HepG2 (cell line): Measurements from ENCODE around the gene ZBTB2. TPM values are rescaled to one million over a fixed set of nuclear protein-coding genes. Genes with fewer than 3 reads are reported as not detected.
A peak's percentile ranks its signal among the peaks of the same experiment; 100 is the strongest.

ENCODE experiments used
- ATAC-seq: fragments of 200-7000 bp; cut with Tn5 transposase; 3 replicates; pipeline ENCODE4 v1.9.1; 2020; ENCODE audit warnings: mild to moderate bottlenecking, moderate library complexity
- BruUV-seq: library from RNA; stranded (reverse); fragments of 400-500 nt; replicated peaks from 2 replicates; lab custom pipeline; 2021; lab: Mats Ljungman, UMichigan
- CTCF ChIA-PET: fragments of 300-600 bp; formaldehyde crosslinking; extraction: SDS; loops from one replicate; lab custom pipeline; 2021; ENCODE audit warnings: low total read pairs, inconsistent platforms, low intra/inter-chr PET ratio; lab: Yijun Ruan, JAX
- POLR2A ChIA-PET: fragments of 350-600 bp; sonication (Branson Sonifier 250); formaldehyde crosslinking; loops from one replicate; lab custom pipeline; 2020; ENCODE audit warnings: antibody characterized with exemption, inconsistent platforms; lab: Yijun Ruan, JAX
- DNase-seq: peaks from one replicate; pipeline ENCODE4 v3.0.0-alpha.2; 2015; ENCODE audit warnings: low spot score
- FAIRE-seq: peaks from 3 replicates; lab custom pipeline; 2011; peaks lifted over from hg19 to GRCh38; lab: Jason Lieb, UNC
- H2AFZ ChIP-seq: one replicate; pipeline ENCODE4 v1.6.1; 2011; ENCODE audit warnings: low read length, inconsistent platforms
- H3K27ac ChIP-seq: fragments of 300-600 bp; 3 replicates; pipeline ENCODE4 v1.8.0; 2011; ENCODE audit warnings: mixed run types, mild to moderate bottlenecking, mixed read lengths, low read length, inconsistent platforms; ENCODE audit not compliant: insufficient read depth; ENCODE audit errors: extremely low read length
- H3K27me3 ChIP-seq, 2 experiments: fragments of 200-600 bp in 1 of 2; 2 replicates in 1 of 2; 3 replicates in 1 of 2; pipeline versions ENCODE4 v1.6.0 to v1.8.0; 2011; ENCODE audit warnings: low read length in 2 of 2, mild to moderate bottlenecking in 2 of 2, moderate library complexity in 2 of 2, inconsistent platforms in 1 of 2; ENCODE audit not compliant: insufficient read depth in 2 of 2, control insufficient read depth in 1 of 2
- H3K36me3 ChIP-seq, 2 experiments: fragments of 200-600 bp in 1 of 2; replicated peaks in 1 of 2; 2 replicates in 1 of 2; 3 replicates in 1 of 2; pipeline versions ENCODE4 v1.5.1 to v1.8.0; 2011; ENCODE audit warnings: low read length in 2 of 2, inconsistent platforms in 1 of 2; ENCODE audit not compliant: insufficient read depth in 2 of 2, control insufficient read depth in 1 of 2
- H3K4me1 ChIP-seq: 2 replicates; pipeline ENCODE4 v1.5.1; 2012; ENCODE audit warnings: low read length, inconsistent platforms; ENCODE audit not compliant: insufficient read depth
- H3K4me2 ChIP-seq: 2 replicates; pipeline ENCODE4 v1.6.0; 2011; ENCODE audit warnings: low read depth, low read length, inconsistent platforms
- H3K4me3 ChIP-seq, 3 experiments: fragments of 200-600 bp in 1 of 3; sonication (generic), shearing (Covaris generic) in 1 of 3; replicated peaks in 1 of 3; 2 replicates each; pipeline ENCODE4 v1.5.1; 2011 to 2016; ENCODE audit warnings: low read length in 3 of 3, inconsistent platforms in 2 of 3, low read depth in 2 of 3, mild to moderate bottlenecking in 2 of 3, control low read depth in 1 of 3, mixed read lengths in 1 of 3; ENCODE audit not compliant: insufficient read depth in 1 of 3
- H3K79me2 ChIP-seq: one replicate; pipeline ENCODE4 v1.6.1; 2011; ENCODE audit warnings: low read length, inconsistent platforms; ENCODE audit not compliant: insufficient read depth
- H3K9ac ChIP-seq: 2 replicates; pipeline ENCODE4 v1.6.0; 2011; ENCODE audit warnings: mild to moderate bottlenecking, low read depth, low read length, inconsistent platforms; ENCODE audit not compliant: insufficient read depth
- H3K9me3 ChIP-seq: 2 replicates; pipeline ENCODE4 v1.5.1; 2012; ENCODE audit warnings: mild to moderate bottlenecking, low read length
- H4K20me1 ChIP-seq: 2 replicates; pipeline ENCODE4 v1.6.0; 2011; ENCODE audit warnings: inconsistent platforms, mild to moderate bottlenecking, low read length, moderate library complexity; ENCODE audit not compliant: insufficient read depth
- CTCF ChIP-seq: sonication (generic); formaldehyde crosslinking; IDR thresholded peaks from 2 replicates; pipeline ENCODE4 v1.5.0; 2020; ENCODE audit warnings: mild to moderate bottlenecking, missing genetic modification reagents, moderate library complexity
- FOXK1 ChIP-seq: sonication (generic); formaldehyde crosslinking; IDR thresholded peaks from 2 replicates; pipeline ENCODE4 v1.4.0; 2020; ENCODE audit warnings: low read depth, missing genetic modification reagents, borderline replicate concordance
- HOXA7 ChIP-seq: sonication (generic); formaldehyde crosslinking; IDR thresholded peaks from 2 replicates; pipeline ENCODE4 v1.8.1; 2022; ENCODE audit warnings: mild to moderate bottlenecking, missing genetic modification reagents, moderate library complexity
- RBM22 ChIP-seq: fragments of 200-400 bp; formaldehyde crosslinking; optimal IDR thresholded peaks from 2 replicates; pipeline ENCODE3; 2017; ENCODE audit warnings: mild to moderate bottlenecking, low read length, moderate library complexity
- SMC3 ChIP-seq: IDR thresholded peaks from 2 replicates; pipeline ENCODE4 v1.6.1; 2011; ENCODE audit warnings: low read length, improper control_type of control experiment
- STAG1 ChIP-seq: sonication (generic); formaldehyde crosslinking; IDR thresholded peaks from 2 replicates; pipeline ENCODE4 v1.4.0; 2020; ENCODE audit warnings: missing genetic modification reagents
- TARDBP ChIP-seq: sonication (generic); formaldehyde crosslinking; IDR thresholded peaks from 2 replicates; pipeline ENCODE4 v1.8.0; 2022; ENCODE audit warnings: mild to moderate bottlenecking, missing genetic modification reagents
- ZFP90 ChIP-seq: sonication (generic); formaldehyde crosslinking; IDR thresholded peaks from 2 replicates; pipeline ENCODE4 v1.8.0; 2022; ENCODE audit warnings: missing genetic modification reagents, mild to moderate bottlenecking, inconsistent platforms, borderline replicate concordance
- WGBS: methylation state at CpG from one replicate; pipeline ENCODE4 v1.1.6; 2017; ENCODE audit warnings: low lambda C conversion rate; 5-methylcytosine and 5-hydroxymethylcytosine counted together
- in situ Hi-C: cut with HindIII; loops from 2 replicates; pipeline ENCODE4 v1.10.0; 2017; ENCODE audit warnings: low pct_unique_long_range_greater_than_20kb; ENCODE audit not compliant: extremely low pct_ligation_motif_present
- intact Hi-C: fragments of 100-400 bp; cut with micrococcal nuclease; formaldehyde crosslinking; loops from one replicate; pipeline ENCODE4 v1.10.0; 2022; ENCODE audit not compliant: unreplicated experiment
- polyA plus RNA-seq, 8 experiments: library from polyadenylated mRNA; depleted of rRNA in 3 of 8; stranded (reverse) in 7 of 8; unstranded in 1 of 8; fragments of >200 nt; fragmentation: Illumina TruSeq in 4 of 8; extraction: Trizol in 4 of 8; gene quantifications; 2 replicates each; pipeline versions ENCODE4 v1.2.1 to v1.2.3, GENCODE V29; 2011 to 2016; ENCODE audit warnings: low read depth in 4 of 8, missing spikeins in 1 of 8, mixed read lengths in 1 of 8; ENCODE audit not compliant: insufficient read depth in 1 of 8
- total RNA-seq, 5 experiments: library from RNA; depleted of rRNA; stranded (reverse); fragments of >200 nt; fragmentation: Illumina TruSeq; extraction: Trizol; gene quantifications; 2 replicates each; pipeline ENCODE4 v1.2.3, GENCODE V29; 2016; ENCODE audit warnings: low read depth in 1 of 5

ZBTB2 gene
- total and polyA plus RNA-seq, 2 of the 13 experiments (the other 11 are each of a cell fraction or from before 2014, with no cell fraction given) = 15.4 to 22.8 TPM

- no peak for FAIRE-seq
- peaks cover 25 to 74% of the 10 kb centered on the region in 2 experiments for H3K36me3 ChIP-seq
Observed at GRCh38 chr6:151430886-151431285, 39.5 kb upstream of the ZBTB2 start.

More at GRCh38 chr6:151430886-151431285, 39.5 kb upstream of the ZBTB2 start:
- Histone ChIP-seq H3K4me1 (peaks cover 2% of the 10 kb centered on the region; the same call in 1 of the 2 replicates), H3K9ac (no peak overlapping the region), H3K27ac (no peak overlapping the region), H4K20me1 (no peaks in the 10 kb centered on the region), H3K27me3 (no peaks in the 10 kb centered on the region), H3K79me2 (peaks cover 12% of the 10 kb centered on the region)
- ATAC-seq (peak; percentile 91), DNase-seq (peak; percentile 47)
- intact Hi-C loops = loop anchor here (1.0 kb wide), 1 partner anchor 45 kb away; no protein-coding TSS in a partner anchor
- CTCF ChIA-PET = interaction anchor here (0.7 to 1.9 kb wide), 2 partner anchors 45 kb away, joined by 5 to 7 read pairs; no protein-coding TSS in a partner anchor
- POLR2A ChIA-PET = no interaction called here
- no peak for TF ChIP-seq FOXK1 (CRISPR knock-in tag)
- peak; percentile 67 for TF ChIP-seq STAG1 (CRISPR knock-in tag)
- 0 out of 2 replicates have a peak, but pooled peaks have one; percentile 32 for TF ChIP-seq TARDBP
- 0 out of 2 replicates have a peak, but pooled peaks have one; percentile 57 for TF ChIP-seq HOXA7 (CRISPR knock-in tag)
- TF ChIP-seq ZFP90 (CRISPR knock-in tag) = no peak
- peak; percentile 64 for TF ChIP-seq CTCF
- TF ChIP-seq SMC3 = peak; percentile 52; the same call in 1 of the 2 replicates
- peak; percentile 40 for TF ChIP-seq RBM22
- TF ChIP-seq, all 625 proteins: peak for 6
- 95% methylated on average over 3 of the region's 3 CpGs for WGBS
- no peak overlapping the region for H2AFZ ChIP-seq
- in situ Hi-C loops = no loop called here
- no TSS peak for BruUV-seq
- H3K4me3 ChIP-seq = no peak overlapping the region
- H3K9me3 ChIP-seq = no peaks in the 10 kb centered on the region
- no peak overlapping the region for H3K4me2 ChIP-seq
